Measurements from ENCODE around the gene PTGDS.

PTGDS gene

DNA sequence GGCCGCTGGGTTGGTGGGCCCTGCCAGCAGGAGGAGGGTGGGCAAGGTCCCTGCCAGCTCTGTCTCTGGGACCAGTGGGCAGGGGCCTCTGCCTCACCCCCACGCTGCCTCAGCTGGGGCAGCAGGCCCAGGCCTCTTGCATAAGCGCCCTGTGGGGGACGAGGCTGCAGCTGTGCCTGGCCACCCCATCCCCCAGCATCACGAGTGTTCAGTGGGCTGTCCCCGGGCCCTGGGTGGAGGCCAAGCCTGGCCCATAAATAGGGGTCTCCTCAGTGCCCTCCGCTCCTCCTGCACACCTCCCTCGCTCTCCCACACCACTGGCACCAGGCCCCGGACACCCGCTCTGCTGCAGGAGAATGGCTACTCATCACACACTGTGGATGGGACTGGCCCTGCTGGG lies at the start of gene PTGDS:
PTGDS (plus strand) TSS at position 282 of the 400 bp plus-strand sequence; CDS start at position 357, 75 bp downstream.
- no peak for DNase-seq (ENCODE audit: low spot score)

DNA sequence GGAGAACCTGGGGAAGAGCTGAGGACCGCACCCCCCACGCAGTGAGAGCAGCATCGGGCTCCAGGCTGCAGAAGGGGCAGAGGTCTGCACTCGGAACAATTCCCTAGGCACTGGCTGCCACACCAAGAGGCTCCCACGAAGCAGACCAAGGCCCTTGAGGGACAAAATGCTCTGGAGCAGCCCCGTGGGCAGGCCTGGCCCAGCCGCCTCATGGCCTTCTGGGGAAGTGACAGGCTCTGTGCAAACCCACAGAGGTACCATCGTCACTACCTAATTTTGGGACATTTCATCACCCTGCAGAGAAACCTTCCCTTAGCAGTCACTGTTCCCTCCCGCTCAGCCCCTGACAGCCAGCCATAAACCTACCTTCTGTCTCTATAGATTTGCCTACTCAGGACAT lies 48.7 kb upstream of the PTGDS start:
- DNase-seq (ENCODE audit: low spot score), result no peak

DNA sequence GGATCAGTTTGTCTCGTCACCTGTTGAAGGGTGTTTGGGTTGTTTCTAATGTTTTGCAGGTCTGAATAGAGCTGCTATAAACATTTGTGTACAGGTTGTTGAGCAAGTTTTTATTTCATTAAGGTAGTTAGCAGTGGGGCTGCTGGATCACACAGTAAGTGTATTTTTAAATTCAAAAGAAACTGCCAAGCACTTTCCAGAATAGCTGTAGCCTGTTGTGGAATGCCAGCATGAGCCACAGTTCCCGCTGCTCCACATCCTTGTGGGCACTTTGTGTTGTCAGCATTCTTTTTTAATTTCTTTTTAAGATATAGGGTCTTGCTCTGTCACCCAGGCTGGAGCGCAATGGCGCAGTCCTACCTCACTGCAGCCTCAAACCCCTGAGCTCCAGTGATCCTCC lies 47.3 kb upstream of the PTGDS start:
- DNase-seq (ENCODE audit: low spot score), result no peak

DNA sequence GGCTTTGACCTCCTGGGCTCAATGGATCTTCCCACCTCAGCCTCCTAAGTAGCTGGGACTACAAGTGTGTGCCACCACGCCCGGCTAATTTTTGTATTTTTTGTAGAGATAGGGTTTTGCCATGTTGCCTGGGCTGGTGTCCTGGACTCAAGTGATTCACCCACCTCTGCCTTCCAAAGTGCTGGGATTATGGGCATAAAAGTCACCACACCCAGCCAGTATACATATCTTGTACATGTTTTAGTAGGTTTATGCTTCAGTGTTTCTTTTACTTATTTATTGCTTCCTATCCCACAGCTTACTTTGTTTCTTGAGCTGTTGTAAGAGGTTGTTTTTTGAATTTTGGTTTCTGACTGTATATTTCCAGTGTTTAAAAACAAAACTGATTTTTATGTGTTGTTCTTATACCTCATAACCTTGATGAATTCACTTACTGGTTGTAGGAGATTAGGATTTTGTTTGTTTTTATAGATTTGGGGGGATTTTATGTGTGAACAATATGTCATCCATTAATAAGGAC lies 45.6 kb upstream of the PTGDS start:
- DNase-seq (ENCODE audit: low spot score), result no peak

DNA sequence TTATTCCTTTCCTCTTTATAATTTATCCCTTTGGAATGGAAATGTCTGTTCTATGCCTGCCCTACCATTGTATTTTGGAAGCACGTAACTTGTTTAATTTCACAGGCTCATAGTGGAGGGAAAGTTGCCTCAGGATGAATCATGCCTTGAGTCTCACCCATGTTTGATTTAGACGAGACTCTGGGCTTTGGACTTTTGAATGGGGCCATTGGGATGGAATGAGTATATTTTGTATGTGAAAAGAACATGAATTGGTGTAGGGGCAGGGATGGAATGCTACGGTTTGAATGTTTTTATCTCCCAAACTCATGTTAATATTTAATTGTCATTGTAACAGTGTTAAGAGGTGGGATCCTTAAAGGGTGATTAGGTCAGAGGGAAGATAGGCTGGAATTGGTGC lies 43.0 kb upstream of the PTGDS start:
- no peak for DNase-seq (ENCODE audit: low spot score)

DNA sequence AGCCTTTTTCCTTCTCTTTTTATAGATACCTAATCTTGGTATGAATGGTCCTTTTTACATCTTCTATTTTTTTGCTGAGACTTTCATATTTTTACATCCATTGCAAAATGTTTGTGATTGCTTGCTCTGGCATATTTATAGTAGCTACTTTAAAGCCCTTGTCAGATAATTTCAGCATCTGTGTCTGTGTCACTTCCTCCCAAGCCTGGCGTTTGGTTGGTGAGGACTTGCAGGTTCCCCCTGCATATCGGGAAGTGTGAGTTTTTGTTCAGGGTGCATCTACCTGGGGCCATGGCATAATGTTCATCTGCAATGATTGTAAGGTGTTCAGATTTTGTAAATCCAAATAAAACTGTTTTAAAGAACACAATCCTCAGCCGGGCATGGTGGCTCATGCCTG lies 41.7 kb upstream of the PTGDS start:
- DNase-seq (ENCODE audit: low spot score), result no peak

DNA sequence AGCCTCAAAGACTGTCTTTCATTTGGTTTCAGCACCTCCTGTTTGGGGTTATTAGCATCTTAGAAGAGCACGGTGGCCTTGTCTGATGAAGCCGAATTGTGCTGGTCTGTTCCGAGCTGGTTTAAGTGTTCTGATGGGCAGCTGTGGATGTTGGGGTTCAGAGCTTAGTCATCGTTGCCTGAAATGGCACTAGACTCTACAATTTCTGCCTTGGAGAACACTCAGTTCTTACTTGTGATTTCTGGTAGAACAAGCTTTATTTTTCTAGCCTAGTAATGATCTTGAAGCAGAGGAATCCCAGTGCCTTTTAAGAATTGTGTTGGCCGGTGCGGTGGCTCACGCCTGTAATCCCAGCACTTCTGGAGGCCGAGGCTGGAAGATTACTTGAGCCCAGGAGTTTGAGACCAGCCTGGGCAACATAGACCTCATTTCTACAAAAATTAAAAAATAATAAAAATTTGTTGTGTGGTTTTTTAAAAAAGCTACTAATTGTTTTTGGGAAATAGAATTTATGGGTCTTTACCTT lies 40.6 kb upstream of the PTGDS start:
- no peak for DNase-seq (ENCODE audit: low spot score)

DNA sequence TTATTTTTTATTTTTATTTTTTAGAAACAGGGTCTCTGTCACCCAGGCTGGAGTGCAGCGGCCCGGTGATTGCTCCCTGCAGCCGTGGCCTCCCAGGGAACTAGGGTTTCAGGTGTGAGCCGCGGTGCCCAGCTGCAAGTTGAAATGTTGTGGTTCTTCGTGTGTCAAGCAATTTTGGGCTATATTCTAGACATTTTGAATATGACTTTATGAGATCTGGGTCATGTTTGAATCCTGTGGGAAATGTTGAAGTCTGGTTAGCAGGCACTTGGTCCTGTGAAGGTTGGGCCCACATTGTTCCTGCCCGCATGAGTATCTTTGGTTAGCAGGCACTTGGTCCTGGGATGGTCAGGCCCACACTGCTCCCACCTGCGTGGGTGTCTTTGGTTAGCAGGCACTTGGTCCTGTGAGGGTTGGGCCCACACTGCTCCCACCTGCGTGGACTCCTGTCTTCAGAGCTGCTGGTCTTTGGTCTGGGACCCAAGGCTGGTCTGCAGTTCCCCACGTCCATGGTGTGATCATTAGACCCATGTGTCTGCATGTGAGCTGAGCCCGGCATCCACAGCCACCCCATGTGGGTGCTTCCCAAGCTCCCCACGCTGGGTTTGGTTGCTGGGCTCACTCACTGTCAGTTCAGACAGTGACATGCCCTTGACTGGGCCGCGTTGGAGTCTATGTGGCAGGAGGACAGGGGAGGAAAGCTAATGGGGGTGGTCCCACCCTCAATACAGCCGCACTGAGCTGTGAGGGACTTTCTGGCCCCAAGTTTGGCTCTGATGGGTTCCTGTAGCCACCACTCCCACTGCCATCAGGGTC lies 39.9 kb upstream of the PTGDS start:
- no peak for DNase-seq (ENCODE audit: low spot score)

DNA sequence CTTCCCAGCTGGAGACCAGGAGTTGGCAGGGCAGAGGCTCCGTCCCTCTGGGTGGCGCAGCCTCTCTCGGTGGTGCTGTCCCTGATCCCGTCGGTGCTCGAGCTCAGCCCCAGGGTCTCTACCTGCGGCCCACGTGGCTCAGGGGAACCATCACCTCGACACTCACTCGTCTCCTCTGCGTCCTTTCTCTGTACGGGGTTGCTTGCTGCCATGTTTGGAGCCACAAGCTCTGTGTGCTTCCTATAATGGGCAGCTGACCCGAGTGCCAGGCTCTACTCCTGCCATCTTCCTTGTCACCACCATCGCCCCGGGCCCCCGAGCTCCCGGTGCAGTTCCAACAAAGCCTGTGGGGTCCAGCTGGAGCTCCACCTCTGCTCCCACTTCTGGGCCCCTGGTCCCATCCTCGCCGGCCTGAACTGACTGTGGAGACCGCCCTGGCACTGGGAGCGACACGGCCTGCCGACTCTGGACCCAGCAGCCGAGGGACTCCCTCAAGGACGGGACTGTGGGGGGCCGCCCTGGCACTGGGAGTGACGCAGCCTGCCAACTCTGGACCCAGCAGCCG lies 37.8 kb upstream of the PTGDS start:
- no peak for DNase-seq (ENCODE audit: low spot score)

DNA sequence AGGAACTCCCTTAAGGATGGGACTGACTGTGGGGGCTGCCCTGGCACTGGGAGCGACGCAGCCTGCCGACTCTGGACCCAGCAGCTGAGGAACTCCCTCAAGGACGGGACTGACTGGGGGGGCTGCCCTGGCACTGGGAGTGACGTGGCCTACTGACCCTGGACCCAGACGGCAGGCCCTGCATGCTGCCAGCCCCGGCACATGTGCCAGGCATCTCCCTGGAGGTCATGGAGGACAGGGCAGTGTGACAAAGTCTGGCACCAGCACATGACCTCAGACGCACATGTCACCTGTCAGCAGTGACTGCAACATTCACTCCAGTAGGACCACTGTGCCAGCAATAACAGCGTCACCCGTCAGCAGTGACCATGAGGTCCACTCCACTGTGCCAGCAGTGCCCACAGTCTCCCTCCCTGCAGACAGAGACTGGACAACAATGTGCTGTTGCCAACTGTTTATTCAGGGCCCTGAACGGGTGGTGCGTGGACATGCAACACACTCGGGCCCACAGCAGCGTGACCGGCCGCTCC lies 37.2 kb upstream of the PTGDS start:
- no peak for DNase-seq (ENCODE audit: low spot score)

DNA sequence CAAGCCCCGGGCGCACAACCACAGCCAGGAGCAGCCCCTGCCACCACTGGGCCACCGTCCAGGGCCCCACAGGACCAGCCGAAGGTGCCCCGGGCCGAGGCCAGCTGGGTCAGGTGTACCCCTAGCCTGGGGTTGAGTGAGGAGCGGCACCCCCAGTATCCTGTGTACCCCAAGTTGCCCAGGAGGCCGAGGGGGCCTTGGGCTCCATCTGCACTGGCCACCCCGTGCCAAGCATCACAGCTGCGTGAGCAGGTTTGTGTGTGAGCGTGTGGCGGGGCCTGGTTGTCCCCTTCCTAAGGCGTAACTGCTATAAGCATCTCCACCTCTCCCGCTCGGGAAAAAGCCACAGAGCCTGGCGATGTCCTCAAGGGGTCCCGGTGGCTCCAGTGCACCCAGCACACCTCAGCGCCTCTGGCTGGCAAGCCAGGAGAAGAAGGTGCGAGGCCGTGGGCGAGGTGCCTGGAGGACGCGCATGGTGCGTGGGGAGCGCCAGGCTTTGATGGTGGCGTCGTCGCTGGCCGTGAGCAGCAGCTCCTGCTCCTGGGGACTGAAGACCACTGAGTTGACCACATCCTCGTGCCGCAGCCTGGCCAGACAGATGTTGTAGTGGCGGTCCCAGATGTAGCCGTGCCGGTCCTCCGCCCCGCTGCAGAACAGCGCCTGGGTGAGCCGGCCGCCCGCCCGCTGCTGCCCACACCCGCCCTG lies 36.6 kb upstream of the PTGDS start:
- DNase-seq (ENCODE audit: low spot score), result no peak

DNA sequence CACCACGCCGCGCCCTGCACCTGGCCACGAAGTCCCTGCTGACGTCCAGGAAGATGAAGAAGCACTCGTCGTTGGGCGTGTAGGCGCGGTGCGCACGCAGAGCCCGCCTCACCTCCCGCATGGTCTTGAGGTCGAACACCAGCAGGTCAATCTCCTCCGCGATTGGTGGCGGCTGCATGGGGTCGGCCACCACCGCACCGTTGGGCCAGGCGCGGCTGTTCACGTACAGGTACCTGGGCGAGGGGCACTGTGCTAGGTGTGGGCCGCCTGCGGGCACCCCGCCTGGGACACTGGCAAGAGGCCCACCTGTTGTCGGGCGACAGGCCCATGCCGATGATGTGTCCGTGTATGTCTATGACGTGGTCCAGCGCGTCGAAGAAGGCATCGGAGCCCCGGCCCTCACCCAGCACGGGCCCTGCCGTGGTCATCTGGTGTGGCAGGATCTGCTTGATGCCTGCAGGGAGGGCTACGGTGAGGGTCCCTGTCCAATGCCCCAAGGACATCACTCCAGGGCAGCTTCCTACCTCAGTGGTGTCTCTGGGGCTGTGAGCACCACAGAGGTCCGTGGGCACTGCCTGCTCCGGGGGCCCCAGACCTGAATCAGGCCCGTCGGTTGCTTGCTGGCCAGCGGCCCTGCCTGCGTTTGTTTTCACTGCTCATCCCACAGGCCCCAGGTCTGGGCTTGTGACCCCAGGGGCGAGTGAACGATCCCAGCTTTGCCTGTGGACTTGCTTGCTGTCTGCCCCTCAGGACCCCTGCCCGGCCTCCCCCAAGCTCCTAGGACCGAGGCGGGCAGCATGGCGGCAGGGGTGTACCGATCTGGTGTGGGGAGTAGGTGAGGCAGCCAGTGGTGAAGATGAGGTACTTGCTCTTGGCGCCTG lies 35.8 kb upstream of the PTGDS start:
- DNase-seq (ENCODE audit: low spot score), result no peak

DNA sequence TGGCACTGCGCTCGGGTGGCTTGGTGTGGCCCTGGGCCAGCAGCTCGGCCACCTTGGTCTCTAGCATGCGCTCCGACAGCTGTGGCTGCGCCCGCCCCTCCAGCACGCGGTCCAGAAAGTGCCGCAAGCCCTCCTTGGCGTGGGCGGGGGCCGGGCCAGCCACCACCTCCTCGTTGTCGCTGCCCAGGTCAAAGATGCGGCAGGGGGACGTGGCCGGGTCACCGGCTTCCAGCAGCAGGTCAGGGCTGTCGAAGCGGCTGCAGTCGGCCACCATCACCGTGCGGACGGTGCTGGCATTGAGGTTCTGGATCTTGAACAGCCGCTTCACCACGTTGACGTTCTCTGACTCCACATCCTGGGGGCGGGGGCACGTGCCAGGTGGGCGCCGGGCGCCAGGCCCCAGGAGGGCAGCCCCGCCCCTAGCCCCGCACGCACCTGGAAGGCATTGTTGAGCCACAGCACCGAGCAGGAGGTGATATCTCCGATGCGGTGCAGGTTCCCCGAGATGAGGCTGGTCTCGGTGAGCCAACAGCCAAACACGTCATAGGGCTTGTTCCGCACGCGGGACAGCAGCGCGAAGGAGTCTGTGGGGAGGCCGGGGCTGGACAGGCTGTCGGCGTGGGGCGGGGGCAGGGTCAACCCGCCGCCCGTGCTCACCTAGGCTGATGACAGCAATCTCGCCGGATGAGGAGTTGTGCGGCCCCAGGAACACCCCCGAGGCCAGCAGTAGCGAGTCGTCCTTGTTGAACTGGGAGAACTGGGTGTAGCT lies 35.0 kb upstream of the PTGDS start:
- no peak for DNase-seq (ENCODE audit: low spot score)

DNA sequence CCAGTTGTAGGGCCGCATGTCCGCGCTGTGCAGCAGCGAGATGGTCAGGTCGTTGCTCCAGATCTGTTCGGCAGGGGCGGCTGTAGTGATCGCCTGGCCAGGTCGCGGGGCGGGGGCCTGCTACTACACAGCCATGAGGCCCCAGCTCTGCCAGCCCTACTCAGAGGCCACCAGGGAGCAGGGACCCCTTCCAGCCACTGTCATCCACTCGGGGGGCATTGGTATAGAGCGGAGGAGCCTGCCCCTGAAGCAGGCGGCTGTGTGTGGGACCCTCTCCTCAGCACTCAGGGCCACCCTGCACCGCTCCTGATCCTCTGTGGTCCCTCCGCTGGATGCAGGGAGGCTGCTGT lies 34.4 kb upstream of the PTGDS start:
- no peak for DNase-seq (ENCODE audit: low spot score)

DNA sequence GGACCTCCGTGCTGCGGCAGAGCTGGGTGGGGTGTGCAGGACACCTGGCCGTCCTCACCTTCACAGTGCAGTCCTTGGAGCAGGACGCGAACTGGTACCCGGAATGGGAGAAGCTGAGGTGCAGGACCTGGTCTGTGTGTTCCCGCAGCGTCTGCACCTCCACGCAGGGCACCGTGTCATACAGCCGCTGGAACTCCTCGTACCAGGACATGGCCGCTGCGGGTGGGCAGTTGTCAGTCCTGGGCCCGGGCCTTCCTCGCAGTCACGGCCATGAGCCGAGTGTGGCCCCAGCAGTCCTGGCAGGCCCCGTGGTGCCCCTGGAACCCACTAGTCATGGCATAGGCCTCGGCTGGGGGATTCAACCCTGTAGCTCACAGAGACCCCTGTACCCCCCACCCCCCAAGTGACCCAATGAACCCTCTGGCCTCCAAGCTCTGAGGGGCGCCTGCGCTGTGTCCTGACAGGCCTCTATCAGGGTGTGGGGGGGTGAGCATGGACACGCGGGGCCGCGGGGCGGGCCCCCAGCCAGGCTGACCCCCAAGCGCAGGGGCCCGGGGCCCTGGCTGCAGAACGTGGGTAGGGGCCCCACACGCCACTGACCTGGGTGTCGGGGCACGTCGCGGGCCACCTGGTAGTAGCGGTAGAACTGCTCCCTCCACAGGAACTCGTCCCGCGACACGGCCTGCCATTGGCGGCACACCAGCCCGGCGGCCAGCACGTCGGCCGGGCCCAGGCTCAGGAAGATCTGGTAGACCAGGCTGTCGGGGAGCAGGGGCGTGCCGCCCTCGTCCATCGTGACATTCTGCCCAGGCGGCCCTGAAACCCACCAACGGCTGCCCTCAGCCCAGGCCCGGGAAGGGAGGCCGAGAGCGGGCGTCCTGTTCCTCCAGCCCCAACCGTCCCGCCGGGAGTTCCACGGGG lies 33.8 kb upstream of the PTGDS start:
- peak; percentile 25 for DNase-seq (ENCODE audit: low spot score)

DNA sequence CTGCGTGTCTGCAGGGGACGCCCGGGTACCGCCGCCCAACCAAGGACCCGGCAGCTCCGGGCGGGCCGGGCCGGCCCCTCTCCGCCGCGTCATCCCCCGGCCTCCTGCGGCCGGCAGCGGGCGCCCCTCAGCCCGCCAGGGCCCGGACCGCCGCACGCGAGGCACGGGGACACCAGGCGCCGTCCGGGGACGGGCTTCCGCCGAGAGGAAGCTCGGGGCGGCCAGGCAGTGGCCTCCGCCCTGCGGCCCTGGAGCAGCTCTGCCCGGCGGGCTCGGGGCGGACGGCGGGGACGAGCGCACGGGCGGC lies 33.1 kb upstream of the PTGDS start:
- DNase-seq (ENCODE audit: low spot score), result no peak

DNA sequence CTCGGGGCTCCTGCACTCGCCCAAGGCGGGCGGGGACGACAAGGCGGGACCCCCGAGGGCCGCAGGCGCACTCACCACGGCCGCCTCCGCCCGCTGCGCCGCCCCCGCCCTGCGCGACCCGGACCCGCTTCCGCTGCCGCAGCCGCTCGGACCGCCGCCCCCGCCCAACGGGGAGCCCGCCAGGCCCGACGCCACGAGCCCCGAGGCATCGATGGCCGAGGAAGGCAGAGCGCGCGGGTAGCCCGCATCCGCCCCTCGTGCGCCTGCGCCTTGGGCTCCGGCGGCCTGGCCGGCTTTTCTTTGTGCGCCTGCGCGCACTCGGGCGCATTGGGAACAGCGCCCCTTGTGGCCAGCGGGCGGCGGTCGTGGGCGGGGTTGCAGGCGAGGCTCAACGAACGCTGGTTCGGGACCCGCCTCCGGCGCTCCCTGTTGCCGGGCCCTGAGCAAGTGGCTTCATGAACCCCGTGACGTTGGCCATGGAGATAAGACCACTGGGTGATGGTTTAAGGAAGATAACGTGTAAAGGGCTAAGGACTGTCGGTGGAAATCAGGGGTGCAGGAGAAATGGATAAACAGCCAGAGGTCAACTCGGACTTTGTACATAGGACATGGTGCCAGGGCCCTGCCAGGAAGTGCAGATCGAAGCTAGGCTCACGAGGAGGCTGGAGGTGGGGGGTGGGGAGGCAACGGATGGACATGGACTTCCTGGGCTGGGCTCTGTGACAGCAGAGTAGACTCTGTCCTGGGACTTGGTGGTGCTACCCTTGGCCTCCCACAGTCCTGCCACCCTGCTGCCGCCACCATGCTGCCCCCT lies 32.6 kb upstream of the PTGDS start, which contains the start of the genes C8G and FBXW5:
C8G (plus strand) TSS at position 725 of the 814 bp plus-strand sequence; CDS start at position 803, 78 bp downstream.
FBXW5 (minus strand) TSS at position 220 of the 814 bp plus-strand sequence. CDS start 655 bp downstream, outside the sequence.
- DNase-seq (ENCODE audit: low spot score), result peak; percentile 95

DNA sequence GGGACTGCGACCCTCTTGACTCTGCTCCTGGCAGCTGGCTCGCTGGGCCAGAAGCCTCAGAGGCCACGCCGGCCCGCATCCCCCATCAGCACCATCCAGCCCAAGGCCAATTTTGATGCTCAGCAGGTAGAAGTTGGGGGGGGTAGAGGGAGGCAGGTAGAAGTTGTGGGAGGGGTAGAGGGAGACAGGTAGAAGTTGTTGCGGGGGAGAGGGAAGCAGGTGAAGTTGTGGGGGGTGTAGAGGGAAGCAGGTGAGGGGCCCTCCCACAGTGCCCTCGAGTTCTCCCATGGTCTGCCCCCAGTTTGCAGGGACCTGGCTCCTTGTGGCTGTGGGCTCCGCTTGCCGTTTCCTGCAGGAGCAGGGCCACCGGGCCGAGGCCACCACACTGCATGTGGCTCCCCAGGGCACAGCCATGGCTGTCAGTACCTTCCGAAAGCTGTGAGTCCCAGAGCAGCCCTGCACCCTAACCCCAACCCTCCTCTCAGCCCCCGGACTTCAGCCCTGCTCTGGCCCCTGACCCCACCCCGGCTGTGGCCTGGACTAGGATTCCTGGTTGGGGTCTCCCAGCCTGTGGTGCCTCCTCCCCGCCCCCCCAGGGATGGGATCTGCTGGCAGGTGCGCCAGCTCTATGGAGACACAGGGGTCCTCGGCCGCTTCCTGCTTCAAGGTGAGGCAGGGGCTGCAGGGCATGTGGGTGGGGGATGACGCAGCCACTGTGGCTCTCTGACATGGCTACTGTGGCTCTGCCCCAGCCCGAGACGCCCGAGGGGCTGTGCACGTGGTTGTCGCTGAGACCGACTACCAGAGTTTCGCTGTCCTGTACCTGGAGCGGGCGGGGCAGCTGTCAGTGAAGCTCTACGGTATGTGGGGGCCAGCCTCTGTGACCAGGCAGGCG lies 31.7 kb upstream of the PTGDS start:
- DNase-seq (ENCODE audit: low spot score), result no peak
